Tongue (tissue), 3 donors: ENCODE results near the gene KNG1. TPM values are rescaled to one million over a fixed set of nuclear protein-coding genes. Genes with fewer than 3 reads are reported as not detected.

Experiments used
- DNase-seq: peaks from one replicate; pipeline ENCODE4 v3.0.0-alpha.2; 2015
- small RNA-seq: library from RNA; depleted of rRNA; stranded (forward); fragments of <200 nt; gene quantifications from one replicate; pipeline ENCODE3, GENCODE V24; 2014; ENCODE audit warnings: low replicate concordance
- total RNA-seq: library from RNA; depleted of rRNA; stranded (reverse); fragments of >200 nt; gene quantifications from one replicate; pipeline ENCODE4 v1.2.3, GENCODE V29; 2014

Gene KNG1
- total RNA-seq, 1 donor from 2014 or later, result not detected

GRCh38 chr3:186779204-186779603 lies 62.0 kb downstream of the KNG1 start:
- DNase-seq, result no peak

GRCh38 chr3:186782542-186783057 lies 65.4 kb downstream of the KNG1 start:
- DNase-seq, result no peak

GRCh38 chr3:186783058-186783730 lies 66.0 kb downstream of the KNG1 start, which contains the start of gene EIF4A2:
TSS of gene EIF4A2 (plus strand) at chr3:186783577. CDS start at chr3:186783611, 34 bp downstream.
- DNase-seq, result peak; percentile 96

GRCh38 chr3:186783731-186784515 lies 66.8 kb downstream of the KNG1 start:
- DNase-seq, result peak; percentile 92

- no peak for DNase-seq
These were observed 67.8 kb downstream of the KNG1 start for GRCh38 chr3:186784820-186785494.

GRCh38 chr3:186785495-186786018 lies 68.4 kb downstream of the KNG1 start:
- no peak for DNase-seq

- no peak for DNase-seq
These were observed 69.8 kb downstream of the KNG1 start for GRCh38 chr3:186786922-186787321.

GRCh38 chr3:186787642-186788481 lies 70.7 kb downstream of the KNG1 start:
- DNase-seq, result no peak

- DNase-seq, result no peak
These were observed 71.6 kb downstream of the KNG1 start for GRCh38 chr3:186788482-186789370.

- DNase-seq, result no peak
These were observed 72.5 kb downstream of the KNG1 start for GRCh38 chr3:186789554-186790260.

- DNase-seq, result no peak
These were observed 73.3 kb downstream of the KNG1 start for GRCh38 chr3:186790261-186790981.

Small RNA genes lying within 50 kb of the gene (small RNA-seq; reads per million reads assigned to genes)
- not detected for gene RF00092
- gene RNU6-1105P, result not detected
- not detected for gene SNORA4
- not detected for gene SNORA63
- gene SNORA81, result not detected
- gene SNORD2, result not detected

Other genes with a start within 250 kb of the KNG1 start
- gene CRYGS, start 173.0 kb upstream of the KNG1 start, total RNA-seq, result 0.62 TPM
- 15.4 TPM for gene TBCCD1, start 150.0 kb upstream of the KNG1 start, total RNA-seq
- 45.7 TPM for gene DNAJB11, start 146.6 kb upstream of the KNG1 start, total RNA-seq
- gene AHSG, start 104.3 kb upstream of the KNG1 start, total RNA-seq, result not detected
- gene FETUB, start 77.0 kb upstream of the KNG1 start, total RNA-seq, result not detected
- gene HRG, start 51.3 kb upstream of the KNG1 start, total RNA-seq, result not detected
- gene EIF4A2, start 66.2 kb downstream of the KNG1 start, total RNA-seq, result 863 TPM
- gene RFC4, start 89.1 kb downstream of the KNG1 start, total RNA-seq, result 21.8 TPM
- gene ADIPOQ, start 125.4 kb downstream of the KNG1 start, total RNA-seq, result 0.31 TPM
- 34.3 TPM for gene ST6GAL1, start 213.2 kb downstream of the KNG1 start, total RNA-seq